GM23338 (cell line): ENCODE measurements around the gene PTGER4.

Experiments
- JUNB ChIP-seq: IDR thresholded peaks from one replicate; pipeline ENCODE4 v1.6.1; 2016; ENCODE audit warnings: antibody characterized with exemption; ENCODE audit not compliant: unreplicated experiment
- STAT1 ChIP-seq: IDR thresholded peaks from one replicate; pipeline ENCODE4 v1.6.1; 2016; ENCODE audit warnings: antibody characterized with exemption; ENCODE audit not compliant: unreplicated experiment
- TF ChIP-seq, protein P1 (sequence below): IDR thresholded peaks from one replicate; pipeline ENCODE4 v1.6.1; 2018; ENCODE audit warnings: antibody characterized with exemption; ENCODE audit not compliant: unreplicated experiment

DNA sequence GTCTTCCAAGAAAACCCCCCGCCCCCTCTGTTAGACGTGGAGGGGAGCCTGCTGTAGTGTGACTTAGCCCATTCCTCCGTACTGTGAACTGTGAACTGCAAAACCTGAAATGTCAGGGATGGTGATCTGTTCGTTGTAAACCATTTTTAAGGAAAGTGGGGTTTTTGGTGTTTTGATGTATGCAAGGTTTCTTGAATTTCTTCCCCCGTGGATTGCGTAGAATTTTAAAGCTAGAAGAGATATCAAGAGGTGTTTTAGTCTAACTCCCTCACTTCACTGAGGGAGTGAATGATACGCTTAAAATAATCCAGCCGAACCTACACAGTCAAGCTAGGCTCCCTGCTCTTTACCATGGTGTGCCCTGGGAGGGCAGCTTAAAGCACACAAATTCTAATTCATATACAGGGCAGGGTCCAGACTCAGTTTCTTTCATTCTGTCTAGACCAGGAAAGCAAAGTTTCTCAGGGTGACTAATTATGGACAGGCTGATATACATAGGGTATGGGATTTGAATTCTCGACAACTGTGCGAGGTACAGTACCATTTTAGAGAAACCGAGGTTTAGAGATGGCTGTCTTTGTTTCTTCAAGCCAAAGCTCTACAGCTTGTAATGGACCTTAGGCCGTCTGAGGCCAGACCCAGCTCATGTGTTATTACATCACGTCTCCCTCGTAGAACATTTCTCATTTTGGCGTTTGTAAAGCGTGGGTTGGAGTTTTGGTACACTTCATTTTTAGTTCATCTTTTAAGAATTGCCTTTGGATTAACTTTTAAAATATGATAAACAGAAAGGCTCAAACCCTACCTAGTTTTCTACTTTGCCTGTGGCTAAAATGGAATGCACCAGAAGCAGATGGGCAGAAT, 2.7 kb downstream of the PTGER4 start:
- TF ChIP-seq JUNB, result no peak
- no peak for TF ChIP-seq STAT1
- TF ChIP-seq, protein P1, sequence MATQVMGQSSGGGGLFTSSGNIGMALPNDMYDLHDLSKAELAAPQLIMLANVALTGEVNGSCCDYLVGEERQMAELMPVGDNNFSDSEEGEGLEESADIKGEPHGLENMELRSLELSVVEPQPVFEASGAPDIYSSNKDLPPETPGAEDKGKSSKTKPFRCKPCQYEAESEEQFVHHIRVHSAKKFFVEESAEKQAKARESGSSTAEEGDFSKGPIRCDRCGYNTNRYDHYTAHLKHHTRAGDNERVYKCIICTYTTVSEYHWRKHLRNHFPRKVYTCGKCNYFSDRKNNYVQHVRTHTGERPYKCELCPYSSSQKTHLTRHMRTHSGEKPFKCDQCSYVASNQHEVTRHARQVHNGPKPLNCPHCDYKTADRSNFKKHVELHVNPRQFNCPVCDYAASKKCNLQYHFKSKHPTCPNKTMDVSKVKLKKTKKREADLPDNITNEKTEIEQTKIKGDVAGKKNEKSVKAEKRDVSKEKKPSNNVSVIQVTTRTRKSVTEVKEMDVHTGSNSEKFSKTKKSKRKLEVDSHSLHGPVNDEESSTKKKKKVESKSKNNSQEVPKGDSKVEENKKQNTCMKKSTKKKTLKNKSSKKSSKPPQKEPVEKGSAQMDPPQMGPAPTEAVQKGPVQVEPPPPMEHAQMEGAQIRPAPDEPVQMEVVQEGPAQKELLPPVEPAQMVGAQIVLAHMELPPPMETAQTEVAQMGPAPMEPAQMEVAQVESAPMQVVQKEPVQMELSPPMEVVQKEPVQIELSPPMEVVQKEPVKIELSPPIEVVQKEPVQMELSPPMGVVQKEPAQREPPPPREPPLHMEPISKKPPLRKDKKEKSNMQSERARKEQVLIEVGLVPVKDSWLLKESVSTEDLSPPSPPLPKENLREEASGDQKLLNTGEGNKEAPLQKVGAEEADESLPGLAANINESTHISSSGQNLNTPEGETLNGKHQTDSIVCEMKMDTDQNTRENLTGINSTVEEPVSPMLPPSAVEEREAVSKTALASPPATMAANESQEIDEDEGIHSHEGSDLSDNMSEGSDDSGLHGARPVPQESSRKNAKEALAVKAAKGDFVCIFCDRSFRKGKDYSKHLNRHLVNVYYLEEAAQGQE, result no peak
